HG03025 (cell line): Measurements from ENCODE around the gene DHCR24.

ENCODE experiments used
- ATAC-seq: cut with Tn5 transposase; IDR thresholded peaks from one replicate; pipeline ENCODE4 v1.9.1; 2021; ENCODE audit warnings: mild to moderate bottlenecking, moderate library complexity; ENCODE audit not compliant: unreplicated experiment, low FRiP score

DHCR24 gene

DNA sequence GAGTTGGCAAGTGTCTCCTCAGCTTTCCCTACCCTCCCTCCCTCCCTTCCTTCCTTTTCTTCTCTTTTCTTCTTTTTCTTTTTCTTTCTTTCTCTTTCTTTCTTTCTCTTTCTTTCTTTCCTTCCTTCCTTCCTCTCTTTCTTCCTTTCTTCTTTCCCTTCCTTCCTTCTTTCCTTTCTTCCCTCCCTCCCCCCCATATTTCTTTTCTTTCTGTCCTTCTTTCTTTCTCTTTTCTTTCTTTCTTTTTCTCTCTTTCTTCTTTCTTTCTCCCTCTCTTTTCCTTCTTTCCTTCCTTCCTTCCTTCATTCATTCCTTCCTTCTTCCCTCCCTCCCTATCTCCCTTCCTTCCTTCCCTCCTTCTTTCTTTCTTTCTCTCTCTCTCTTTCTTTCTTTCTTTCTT is 67.3 kb downstream of the DHCR24 start:
- no peak for ATAC-seq

DNA sequence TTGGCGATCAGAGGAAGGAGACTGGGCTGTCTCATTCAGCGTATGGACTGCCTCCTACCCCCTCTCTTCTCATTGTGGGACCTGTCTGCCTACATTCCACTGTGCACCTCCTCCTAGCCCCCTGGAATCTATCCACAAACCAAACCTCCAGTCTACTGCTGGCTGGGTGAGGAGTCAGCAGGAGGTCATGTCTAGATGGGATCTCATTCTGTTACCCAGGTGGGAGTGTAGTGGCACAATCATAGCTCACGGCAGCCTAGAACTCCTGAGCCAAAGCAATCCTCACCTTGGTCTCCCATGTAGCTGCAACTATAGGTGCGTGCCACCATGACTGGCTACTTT is 67.8 kb downstream of the DHCR24 start:
- no peak for ATAC-seq

DNA sequence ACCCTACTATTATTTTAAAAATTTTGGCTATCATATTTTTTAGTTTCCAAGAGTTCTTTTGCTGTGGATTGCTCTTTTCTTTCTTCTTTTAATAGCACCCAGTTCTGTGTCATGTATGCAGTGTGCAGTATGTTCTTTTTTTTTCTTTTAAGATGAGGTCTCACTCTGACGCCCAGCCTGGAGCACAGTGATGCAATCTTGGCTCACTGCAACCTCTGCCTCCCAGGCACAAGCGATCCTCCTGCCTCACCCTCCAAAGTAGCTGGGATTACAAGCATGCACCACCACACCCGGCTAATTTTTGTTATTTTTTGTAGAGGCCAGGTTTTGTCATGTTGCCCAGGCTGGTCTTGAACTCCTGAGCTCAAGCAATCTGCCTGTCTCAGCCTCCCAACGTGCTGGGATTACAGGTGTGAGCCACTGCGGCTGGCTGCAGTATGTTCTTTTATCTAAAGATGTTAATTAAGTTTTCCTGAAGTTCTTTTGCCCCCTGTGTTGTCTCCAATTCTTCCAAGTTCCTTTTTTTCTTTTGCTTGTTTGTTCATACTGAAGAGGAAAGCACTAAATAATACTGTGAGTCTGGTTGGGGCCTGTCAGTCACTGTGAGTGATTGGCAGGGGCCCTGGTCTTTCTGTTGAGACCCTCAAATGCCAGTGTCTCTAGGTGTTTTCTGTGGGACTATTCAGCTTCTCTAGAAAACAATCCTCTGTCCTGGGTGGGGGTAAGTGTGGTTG is 68.4 kb downstream of the DHCR24 start:
- ATAC-seq: no peak

DNA sequence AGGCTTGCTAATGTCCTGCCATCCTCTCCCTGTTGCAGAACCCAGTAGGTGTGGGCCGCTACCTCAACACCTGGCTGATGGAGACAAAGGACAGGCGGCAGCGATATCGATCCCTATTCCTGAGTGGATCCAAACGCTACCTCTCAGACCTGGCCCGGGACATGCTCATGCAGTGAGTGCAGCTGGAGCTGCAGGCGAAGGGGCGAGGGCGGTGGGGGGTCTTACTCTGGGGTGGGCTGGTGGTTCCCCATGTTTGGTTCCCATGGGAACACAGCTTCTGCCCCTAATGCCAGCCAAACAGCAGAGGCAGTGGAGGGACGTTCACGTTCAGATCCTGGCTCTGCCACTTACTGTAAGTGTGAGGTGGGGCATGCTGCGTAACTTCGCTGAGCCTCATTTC is 70.0 kb downstream of the DHCR24 start:
- ATAC-seq: no peak

DNA sequence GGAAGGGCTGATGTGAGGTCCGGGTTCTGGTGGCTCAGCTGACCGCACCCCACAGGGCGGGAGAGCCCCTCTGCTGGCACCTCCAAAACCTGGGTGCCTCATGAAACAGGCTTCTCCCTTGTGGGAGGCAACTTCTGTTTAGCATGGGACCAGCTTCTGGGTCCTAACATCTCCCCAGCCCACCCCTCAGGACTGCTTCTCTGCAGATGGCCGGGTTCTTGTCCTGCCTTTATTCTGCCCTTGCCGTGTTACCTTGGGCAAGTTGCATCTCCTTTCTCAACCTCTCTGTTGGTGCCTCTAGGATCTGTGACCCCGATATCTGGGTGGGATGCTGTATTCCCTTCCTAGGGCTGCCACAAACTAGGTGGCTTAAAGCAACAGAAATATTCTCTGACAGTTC is 70.9 kb downstream of the DHCR24 start:
- ATAC-seq: no peak

DNA sequence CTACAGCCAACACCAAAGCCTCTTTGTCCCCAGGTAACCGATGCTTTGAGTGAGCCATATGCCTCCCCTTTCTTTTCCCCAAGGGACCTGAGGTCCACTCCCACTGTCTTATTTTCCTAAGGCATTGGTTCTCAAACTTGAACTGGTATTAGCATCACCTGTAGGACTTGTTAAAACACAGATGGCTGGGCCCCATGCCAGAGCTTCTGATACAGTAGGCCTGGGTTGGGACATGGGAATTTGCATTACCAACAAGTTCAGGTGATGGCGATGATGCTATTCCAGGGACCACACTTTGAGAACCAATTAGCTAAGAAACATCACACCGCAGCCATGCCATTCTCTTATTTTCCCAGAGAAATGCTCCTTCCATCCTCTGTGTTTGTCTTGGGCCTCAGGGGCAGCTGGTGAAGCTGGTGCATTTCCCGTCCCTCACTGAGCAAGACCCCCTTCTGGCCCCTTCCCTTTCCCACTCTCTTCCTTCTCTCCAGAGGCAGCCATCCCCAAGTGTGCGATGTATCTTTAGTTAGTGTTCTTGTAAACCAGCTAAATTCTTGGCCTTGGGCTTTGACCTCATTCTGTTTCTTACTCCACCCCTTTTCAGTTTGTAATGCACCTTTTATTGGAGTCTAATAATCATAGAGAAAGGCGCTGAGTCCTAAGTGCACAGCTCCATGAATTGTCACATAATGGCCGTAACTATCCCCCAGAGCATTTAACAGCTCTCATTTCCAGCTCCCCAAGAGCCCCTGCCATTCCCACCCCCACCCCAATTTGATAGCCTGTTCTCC is 71.7 kb downstream of the DHCR24 start:
- no peak for ATAC-seq

DNA sequence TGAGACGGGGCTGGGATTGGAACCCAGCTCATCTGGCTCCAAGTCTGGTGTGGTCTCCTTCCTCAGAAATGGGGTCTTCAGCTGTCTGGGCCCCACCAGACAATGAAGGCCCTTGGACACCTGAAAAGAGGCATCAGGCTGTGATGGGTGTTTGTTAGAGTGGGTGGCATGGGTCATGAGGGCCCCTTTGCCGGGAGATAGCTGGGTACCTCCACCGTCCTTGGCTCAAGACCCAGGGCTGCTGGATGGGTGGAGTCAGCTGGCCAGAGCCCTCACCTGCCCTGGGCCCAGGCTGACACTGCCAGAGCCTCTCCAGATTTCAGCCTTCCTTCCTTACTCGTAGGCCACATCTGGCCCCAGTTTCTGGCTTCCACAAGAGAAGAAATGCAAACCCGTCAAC is 72.4 kb downstream of the DHCR24 start:
- ATAC-seq: no peak

DNA sequence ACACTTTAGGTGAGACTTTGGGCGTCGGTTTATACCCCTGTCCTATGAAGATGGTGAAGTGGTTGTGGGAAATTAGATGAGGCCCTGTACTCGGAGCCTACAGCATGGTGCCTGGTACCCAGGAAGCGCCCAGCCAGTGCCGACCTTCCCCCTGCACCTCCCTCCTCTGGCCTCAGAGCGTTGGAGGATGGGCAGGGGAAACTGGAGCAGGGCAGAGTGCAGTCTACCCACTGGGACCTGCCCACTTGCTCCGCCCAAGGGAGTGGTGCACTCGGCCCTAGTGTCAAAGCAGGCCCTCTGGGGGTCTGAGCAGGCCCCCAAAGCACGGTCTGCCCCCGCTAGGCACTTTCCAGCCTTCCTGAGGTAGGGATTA is 72.9 kb downstream of the DHCR24 start:
- ATAC-seq: no peak

DNA sequence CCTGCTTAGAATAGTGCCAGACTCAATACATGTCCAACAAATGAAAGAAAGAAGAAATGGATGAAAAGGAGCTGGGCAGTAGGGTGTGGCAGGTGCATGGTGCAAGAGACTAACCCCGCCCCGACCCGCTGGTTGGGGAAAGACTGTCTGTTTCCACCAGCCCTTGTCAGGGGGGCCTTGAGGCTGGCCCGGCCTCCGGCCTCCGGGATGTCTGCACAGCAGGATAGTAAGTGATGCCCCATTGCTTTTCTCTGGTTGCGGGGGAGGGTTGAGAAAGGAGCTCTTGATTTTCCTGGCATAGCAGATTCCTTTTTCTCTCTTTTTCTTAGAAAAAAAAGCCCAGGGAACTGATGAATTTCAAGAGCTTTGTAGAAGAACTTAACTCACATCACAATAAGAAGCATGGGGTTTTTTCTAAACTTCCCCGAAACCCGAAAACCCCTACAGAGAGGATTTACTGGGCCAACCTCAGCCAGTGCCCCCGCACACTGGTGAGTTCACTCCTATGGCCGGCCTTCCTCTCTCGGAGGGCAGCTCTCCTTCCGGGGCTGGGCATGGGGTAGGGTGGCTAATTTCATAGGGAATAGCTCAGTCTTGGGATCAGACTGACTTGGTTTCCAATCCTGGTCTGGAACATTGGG is 73.4 kb downstream of the DHCR24 start:
- ATAC-seq: no peak

DNA sequence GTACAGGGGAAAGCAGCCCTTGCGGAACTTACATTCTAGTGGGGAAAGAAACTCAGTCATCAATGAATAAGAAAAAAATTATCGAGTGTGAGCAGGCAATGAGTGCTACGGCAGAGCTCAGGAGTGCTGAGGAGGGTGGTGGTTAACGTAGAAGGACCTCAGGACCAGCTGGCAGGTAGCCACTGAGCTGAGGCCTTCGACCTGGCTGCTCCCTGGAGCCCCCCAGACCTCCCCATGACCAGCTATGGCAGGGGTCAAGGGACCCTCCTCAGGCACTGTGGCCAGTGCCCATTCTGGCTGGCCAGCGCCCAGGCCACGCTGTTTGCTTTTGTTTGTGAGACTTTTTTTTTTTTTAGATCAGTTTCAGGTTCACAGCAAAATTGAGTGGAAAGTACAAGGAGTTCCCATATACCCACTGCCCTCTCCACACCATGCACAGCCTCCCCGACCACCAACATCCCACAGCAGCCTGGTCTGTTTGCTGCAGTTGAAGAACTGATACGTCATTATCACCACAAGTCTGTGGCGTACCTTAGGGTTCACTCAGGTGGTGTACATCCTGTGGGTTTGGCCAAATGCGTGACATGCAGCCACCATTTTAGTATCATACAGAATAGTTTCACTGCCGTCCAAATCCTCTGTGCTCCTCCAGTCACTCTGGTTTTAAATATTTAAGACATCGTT is 74.1 kb downstream of the DHCR24 start:
- no peak for ATAC-seq

DNA sequence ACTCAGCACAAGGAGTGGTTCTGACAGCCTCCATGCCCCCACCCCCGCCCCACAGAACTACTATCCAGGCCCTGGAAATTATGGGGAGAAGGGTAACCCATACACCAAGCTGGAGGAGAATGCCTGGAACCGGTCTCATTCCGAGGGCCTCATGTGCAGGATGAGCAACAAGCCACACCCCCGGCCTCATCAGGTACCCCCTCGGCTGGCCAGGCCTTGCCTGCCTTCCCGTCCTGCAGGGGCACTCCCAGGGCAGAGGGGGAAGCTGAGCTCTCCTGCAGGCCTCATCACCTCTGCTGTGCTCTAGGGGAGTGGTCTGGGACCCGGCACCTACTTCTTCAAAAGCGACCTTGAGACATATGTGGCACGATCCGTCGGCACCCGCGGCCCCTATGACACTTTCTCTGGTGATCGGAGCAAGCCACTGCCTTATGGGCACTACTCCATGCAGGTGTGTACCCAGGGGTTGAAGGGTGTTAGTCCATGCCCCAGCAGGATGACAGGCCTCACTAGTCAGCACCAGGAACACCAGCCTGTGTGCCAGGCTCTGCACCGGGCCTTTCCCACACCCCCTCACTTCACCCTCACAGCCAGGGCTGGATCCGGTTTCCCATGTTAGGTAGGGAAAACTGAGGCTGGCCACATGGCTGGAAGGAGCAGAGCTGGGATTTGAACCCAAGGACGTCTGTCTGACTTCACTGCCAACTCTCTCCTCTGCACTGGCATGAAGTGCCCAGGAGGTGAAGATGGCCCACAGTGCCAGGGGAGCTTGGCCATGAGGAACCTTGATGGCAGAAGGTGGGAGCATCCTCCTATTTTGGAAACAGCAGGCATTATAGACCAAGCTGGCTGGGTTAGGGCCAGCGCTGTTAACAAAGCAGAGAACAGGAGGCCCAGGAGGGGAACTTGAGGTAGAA is 75.0 kb downstream of the DHCR24 start:
- ATAC-seq: no peak

DNA sequence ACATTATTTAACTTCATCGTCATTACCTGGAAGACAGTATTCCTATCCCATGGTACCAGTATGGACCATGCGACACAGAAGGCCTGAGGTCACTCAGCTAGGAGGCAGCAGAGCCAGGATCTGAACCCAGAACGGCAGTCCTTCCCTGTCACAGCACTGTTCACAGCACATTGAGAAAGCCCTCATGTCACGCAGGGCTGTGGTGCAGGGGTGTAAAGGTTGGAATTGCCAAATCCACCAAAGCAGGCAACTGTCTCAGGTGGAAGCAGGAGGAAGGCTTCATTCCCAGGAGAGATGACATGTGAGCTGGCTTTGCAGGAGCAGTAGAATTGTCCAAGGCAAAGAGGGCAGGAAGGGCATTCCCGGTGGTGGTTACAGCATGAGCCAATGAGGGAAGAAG is 75.9 kb downstream of the DHCR24 start:
- no peak for ATAC-seq

DNA sequence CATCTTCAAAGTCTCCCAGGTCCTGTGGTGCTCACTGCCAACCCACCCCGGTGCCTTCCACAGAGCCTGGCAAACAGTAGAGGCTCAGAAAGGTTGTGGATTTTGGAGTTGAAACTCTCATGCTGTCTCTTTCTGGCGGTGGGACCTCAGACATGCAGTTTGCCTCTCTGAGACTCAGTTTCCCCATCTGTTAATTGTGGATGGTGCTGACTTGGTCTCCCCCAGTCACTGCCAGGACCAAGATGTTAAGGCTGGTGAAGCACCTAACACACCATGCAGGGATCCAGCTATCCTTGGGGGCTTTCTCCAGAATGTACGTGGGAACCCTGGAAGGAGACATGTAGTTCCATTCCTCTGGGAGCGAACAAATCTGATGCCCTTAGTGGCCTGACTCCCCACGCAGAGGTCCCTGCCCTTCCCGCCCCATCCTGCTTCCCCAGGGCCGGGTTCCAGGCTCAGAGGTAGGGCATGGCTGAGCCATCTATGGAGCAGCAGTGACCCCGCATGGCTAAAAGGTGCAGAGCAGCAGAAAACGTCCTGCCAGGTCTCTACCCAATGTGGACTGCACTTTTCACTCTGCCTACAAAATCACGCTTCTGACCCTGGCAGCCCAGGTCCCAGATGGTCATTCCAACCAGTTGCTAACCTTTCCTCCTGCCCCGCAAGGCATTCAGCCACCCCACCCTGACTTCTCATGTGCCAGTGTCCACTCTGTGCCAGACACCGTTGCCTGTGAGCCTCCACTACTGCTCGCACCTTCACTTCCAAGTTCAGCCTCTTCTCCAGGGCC is 76.6 kb downstream of the DHCR24 start:
- no peak for ATAC-seq

DNA sequence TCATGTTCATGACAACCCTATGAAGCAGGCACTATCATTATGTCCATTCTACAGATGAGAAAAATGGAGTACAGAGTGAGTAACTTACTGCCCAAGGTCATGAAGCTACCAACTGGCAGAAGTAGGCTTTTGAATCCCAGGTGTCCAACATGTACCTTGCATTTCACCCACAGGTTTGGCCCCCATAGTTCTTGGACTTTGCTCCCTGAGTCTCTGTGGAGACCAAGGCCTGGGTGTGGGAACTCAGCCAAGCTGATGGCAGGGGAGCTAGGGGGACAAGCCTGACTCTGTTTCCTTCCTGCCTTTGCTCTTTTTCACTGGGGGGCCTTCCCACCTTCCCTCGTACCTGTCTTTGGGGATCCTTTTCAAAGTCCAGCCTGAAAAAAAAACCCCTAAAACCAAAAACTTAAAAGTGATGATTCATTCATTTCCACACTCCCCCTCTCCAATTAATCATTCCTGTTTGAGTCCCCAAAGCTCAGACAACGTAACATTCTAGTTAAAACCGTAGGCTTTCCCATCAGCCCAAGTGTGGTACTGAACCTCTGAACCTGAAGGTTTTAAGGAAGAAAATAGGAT is 77.4 kb downstream of the DHCR24 start:
- no peak for ATAC-seq

DNA sequence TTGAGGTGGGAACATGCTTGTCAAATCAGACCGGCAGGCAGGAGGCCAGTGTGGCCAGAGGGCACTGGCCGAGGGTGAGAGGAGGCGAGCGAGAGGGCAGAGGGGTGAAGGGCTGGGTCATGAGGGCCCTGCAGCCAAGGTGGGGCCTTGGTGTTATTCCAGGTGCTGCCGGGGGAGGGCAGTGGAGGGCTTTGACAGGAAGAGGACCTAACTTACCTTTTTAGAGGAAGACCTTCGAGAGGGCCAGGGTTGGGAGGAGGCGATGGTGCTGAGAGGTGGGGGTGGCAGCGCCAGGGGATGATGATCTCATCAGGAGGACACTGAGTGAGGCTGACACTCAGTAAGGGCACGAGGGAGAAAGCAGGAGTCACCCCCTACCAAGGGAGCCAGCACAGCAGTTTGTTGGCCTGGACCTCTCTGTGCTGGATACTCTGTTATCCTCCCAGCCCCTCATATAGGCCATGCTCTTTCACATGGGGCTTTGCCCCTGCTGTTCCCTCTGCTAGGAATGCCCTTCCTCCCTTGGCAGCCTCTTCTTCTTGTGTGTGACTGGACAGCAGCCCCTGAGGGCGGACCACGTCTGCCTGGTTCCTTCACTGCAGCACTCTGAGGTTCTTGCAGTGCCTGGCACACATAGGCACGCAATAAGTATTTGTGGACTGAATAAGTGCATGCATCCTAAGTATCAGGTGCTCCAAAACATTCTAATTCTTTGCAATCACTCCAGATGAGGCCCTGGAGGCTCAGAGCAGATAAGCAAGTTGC is 78.4 kb downstream of the DHCR24 start:
- ATAC-seq: no peak

DNA sequence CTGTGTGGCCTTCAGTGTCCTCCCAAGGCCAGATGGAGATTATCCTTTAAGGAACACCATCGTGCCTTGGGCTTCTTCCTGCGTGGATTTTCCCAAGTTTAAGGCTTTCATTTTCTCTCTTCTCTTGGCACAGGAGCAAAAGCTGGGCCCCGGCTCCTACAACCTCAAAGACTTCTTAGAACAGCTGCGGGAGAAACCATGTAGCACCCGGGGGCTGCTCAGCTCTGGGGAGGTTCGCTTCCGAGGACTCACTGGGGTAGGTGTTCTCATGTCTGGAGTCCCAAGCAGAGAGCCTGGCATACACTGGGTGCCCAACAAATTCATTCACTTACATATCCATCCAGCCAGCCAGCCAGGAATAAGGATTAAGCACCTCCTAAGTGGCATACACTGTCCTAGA is 79.2 kb downstream of the DHCR24 start:
- no peak for ATAC-seq

DNA sequence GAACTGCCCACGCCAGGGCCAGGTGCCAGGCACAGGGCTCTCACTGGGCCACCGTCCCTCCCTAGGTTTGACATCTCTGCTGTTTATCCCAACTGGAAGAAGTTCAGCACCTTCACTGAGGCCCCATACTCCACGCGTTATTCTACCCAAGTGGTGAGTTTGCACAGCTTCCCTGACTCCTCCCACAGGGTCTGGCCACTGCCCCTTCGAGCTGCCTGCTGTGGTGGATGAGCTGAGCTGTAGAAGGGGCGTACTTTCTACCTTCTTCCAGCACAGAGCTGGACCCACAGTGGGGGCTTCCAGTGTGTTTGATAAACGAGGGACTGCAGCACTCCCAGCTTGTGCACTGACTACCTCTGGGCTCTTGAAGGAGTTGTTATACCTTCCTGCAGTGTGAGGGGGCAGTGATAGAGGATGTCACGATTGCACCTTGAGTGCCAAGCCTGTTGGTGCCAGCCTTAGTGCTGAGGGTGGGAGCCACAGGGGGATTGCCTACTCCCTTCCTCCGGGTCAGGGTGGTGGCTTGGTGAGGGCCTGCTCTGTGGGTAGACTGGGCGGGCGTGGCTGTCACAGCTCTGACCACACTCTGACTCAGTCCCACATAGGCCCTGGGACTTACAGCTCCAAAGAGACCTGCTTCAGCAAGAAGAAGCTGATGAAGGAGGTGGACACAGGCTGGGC is 79.9 kb downstream of the DHCR24 start:
- no peak for ATAC-seq

DNA sequence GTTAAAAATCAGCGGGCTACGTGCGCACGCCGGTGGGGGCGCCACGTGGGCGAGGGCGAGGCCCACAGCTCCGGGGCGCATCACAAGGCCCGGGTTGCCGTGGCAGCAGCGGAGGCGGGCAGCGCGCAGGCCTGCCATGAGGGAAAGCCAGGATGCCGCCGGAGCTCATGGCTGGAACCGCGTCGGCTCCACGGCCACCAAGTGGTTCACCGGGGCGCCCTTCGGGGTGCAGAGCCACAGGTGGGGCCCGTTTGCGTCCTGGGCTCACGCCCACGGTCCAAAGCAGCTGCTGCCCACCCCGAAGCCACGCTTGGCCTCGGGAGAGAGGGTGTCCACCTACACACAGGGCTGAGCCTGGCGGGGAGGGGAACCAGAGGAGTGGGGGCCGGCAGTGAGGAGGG is 81.0 kb downstream of the DHCR24 start:
- ATAC-seq: no peak
